GM21825 (cell line): ENCODE data around the gene GBX2.

Experiments used
- ATAC-seq: cut with Tn5 transposase; IDR thresholded peaks from one replicate; pipeline ENCODE4 v1.9.1; 2021; ENCODE audit warnings: mild to moderate bottlenecking, moderate library complexity; ENCODE audit not compliant: unreplicated experiment

GBX2 gene

GRCh38 chr2:236168110-236169080 lies at the start of gene GBX2:
Gene GBX2 (minus strand): TSS chr2:236168386. CDS start chr2:236167971, 415 bp downstream.
- no peak for ATAC-seq

GRCh38 chr2:236217926-236218325 lies 49.7 kb upstream of the GBX2 start:
- no peak for ATAC-seq

GRCh38 chr2:236216711-236217110 lies 48.5 kb upstream of the GBX2 start:
- ATAC-seq = no peak

DNA sequence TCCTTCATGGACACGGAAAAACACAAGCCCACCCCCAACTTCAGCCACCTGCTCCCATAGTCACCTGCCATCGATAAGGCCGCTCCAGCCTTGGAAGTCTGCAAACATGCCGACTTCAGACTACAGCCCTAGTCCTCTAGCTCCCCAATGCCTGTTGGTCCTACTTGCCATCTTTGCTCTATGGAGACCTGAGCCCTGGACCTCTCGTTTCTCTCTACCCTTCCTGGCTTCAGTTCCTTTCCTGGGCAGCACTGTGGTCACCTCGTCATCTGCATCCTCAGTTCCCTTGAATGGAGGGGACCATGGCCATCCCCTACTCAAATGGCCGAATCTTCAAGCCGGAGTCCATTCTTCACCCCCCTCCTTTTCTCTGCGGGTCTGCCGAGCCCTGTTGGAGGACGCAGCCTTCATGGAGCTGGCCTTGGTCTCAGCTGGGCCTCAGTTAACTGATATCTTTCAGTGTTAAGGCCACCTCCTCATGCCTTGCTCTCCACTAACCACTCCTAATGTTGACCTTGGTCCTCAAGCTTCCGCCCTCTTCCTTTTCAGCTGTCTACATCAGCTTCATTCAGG lies 47.7 kb upstream of the GBX2 start:
- ATAC-seq = no peak

DNA sequence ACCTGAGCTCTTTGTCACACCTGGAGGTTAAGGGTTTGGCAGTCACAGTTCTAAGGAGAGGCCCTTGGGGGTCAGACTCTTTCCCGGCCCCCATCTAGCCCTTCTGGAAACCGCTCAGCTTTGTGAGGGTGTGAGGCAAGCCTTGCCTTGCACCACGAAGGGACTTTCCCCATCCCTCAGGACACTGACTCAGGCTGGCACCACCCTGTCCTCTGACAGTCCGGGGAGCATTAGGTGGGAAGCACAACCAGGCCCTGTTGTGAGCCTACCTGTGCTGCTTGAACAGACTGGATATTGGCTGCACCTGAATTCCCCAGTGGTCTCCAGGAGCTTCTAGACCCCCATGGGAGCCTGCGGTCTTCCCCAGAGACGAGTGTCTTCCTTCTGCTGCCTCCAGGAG lies 47.0 kb upstream of the GBX2 start:
- no peak for ATAC-seq

GRCh38 chr2:236214376-236214995 lies 46.3 kb upstream of the GBX2 start:
- ATAC-seq = no peak

DNA sequence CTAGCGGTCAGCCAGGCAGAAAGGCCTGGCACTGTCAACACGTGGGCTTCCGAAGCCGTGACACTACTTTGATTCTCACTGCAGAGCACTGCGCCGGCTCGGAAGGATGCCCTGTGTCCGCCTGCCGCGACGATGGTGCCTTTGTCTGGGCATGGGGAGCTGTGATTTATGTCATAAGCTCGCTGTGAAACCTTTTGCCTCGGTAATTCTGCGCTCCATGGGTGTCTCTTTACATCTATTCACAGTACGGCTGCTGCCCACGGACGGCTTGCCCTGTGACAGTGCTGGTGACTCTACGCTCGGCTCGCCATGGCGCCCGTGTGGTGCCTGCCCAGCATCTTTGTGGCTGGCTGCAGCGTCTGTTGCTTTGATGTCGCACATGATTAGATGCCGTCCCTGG lies 43.1 kb upstream of the GBX2 start:
- no peak for ATAC-seq

DNA sequence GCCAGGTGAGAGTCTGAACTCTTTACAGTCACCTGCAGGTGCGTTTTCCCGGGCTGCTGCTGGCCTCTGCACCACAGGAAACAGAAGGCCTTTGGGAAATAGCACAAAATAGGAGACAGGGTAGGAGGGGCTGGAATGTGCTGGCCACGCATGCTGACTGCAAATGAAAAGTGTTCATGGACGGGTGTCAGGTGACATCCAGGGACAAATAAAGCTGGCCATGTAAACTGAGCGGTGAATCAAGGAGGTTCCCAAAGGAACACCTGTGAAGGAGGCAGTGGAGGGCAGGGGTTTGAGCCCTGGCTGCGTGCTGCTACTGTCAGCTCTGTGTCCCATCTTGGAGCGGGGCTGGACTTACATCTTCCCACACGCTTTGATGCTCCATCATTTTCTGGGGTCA lies 42.4 kb upstream of the GBX2 start:
- no peak for ATAC-seq

DNA sequence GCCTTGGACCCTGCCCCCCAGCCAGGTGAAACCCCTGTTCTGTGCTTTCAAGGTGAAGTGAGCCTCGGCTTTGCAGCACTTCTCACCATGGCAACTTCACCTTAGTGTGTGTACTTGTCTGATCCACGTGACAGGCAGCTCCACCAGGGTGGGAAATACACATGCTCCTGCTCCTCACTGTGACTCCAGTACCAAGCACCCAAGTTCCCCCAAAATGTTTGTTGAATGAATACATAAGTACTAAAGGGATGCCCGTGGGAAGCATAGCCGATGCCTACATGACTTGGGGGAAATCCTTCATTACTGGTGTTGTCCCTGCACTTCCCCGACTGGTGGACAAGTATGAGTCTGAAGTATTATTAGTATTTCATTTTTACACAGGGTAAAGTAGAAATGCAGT lies 41.8 kb upstream of the GBX2 start:
- no peak for ATAC-seq

GRCh38 chr2:236209535-236209934 lies 41.3 kb upstream of the GBX2 start:
- no peak for ATAC-seq

DNA sequence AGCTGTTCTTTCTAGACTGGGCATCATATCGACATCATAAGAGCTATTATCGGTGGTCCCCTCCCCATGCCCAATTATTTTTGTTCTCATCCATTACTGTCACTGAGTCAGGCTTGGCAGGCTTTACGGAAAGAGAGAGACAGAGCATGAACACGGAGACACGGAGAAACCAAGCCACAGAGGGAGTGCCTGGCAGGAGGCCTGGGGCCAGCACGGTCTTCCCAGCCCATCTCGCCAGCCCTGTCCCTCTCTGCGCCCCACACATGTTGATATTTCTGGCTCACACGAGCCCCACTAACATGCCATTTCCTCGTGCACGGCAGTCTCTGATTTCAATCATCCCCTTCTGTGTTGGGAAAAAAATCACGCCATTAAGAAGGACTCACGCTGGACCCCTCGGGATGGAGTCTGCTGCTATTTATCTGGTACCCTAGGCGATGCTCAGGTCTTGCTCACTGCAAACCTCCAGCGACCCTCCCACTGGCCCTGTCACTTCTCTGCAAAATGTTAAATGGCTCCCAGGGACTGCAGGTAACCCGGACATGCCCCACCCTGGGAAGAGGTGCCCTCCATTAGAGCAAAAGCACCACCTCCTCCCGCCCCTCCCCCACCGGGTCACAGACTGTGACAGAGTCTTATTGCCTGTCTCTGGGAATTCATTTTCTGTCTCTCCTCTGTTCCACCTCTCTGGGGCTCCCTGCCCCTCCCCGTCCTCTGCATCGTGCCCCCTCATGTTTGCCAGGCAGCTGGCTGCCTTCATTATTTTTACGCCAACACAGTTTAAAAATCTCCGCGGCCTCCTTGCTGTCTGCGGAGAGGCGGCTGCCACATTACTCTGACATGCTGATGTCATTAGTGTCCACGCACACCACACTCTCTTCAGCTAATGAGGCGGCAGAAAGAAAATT lies 40.1 kb upstream of the GBX2 start:
- ATAC-seq = no peak

DNA sequence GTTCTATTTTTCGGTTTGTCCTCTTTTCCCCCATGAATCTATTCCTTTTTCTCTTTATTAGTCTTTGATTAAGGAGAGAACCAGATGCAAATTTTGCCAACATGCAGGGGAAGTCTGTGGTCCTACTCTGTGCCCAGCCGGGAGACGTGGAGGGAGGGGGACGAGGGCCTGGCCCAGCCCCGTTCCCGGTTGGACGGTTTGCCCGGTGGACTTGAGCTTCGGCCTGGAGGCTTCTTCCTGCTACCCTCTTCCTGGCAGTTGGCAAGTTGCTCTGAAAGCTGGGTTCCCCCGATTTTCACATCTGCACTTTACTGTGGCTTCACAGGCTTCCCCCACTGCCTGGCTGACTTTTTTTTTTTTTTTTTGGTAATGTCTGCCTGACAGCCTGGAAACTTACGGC lies 39.3 kb upstream of the GBX2 start:
- no peak for ATAC-seq

DNA sequence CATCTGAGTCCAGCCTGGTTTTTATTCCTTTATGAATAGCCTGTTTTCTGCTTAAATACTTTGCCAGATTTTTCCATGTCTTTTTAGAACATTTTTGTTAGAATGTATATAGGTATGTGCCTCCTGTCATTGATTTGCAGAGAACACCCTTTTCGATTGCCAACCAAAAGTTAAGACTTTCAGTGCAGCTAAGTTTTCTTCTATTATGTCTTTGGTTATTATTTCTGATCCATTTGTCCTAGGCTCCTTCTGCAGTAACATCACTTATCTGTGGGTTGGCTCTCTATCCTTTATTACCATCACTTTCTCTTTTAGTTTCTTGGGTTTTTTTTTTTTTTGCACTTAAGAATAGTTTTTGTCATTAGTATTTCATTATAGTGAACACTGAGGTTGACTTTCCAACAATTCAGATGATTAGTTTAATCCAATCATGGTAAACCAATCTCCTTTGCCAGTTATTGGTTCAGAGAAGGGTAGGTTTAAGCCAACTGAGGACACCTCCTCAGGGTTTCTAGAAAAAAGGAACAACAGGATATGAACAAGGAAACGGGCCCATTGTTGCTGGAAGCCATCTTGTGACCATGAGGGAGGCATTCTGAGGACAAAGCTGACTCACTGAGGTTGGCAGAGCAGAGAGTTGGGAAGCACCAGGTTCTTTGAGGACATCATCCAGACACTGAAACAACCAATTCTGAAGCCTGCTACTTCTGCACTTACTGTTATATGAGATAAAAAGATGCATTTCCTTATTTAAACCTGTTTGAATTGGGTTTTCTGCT lies 37.9 kb upstream of the GBX2 start:
- ATAC-seq = no peak

GRCh38 chr2:236204953-236205352 lies 36.8 kb upstream of the GBX2 start:
- no peak for ATAC-seq

DNA sequence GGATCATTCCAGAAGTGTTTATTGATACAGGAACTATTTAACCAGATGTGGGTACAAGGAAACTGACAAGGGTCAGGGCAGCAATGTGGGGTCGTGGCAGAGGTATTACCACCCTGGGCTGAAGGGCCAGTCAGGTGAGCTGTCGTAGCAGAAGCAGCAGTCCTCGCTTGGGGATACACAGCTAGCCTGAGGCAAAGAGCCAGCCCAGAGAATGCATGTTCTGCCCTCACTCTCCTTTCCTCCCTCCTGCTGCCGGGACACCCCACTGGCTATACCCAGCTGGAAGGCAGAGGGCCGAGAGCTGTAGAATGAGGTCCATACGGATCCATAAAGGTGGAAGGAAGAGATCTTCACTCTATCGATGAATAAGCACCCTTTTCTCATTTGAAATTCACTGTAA lies 32.2 kb upstream of the GBX2 start:
- ATAC-seq = no peak

DNA sequence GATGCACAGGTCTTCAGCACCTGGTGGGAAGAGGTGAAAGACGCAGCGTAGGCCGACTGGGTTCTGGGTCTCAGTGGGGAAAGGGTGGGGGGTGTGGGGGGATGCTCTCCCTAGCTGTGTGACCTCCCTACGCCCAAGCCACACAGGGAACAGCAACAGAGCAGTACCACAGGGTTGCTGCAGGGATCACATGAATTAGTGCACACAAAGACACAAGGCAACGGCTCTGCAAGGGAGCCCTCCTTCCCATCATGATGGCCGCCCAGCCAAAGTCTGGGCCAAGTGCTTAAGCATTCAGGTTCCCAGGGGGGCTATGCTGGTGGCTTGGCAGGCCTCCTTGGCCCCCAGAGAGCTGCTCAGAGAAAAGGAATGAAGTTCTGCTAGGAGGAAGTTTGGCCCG lies 28.2 kb upstream of the GBX2 start:
- no peak for ATAC-seq

DNA sequence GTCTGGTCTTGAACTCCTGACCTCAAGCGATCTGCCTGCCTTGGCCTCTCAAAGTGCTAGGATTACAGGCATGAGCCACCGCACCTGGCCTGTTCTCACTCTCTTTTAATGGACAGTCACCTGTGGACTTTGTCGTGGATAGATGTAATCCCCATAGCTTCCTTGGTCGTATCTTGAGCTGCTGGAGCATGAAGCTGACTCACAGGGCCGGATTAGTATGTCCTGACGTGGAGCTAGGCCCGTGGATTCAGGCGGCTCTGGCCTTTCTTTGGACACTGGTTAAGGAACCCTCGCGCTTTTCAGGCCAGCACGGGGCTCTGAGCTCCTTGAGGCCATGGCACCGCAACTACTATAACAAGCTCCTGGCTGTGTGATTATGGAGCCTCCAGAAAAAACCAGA lies 27.5 kb upstream of the GBX2 start:
- no peak for ATAC-seq

- ATAC-seq = no peak
Observed at GRCh38 chr2:236194786-236195185, 26.6 kb upstream of the GBX2 start.

DNA sequence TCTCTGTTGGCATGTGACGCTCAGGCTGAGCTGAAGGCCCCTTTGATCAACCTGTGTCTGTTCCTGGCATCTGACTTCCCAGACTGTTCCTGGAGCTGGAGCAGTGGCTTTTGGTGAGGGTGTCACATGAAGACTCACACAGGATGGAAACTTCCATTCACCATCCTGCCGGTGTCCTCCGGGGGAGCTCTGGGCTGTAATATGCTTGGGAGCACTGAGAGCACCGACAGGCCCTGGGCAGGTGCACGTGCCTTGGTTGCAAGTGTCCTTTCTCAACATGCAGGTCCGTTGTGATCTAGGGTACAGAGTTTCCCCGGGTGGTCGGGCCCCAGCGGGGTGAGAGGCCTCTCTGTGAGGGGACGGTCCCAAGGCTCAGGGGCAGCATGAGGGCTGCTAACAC lies 24.8 kb upstream of the GBX2 start:
- no peak for ATAC-seq

DNA sequence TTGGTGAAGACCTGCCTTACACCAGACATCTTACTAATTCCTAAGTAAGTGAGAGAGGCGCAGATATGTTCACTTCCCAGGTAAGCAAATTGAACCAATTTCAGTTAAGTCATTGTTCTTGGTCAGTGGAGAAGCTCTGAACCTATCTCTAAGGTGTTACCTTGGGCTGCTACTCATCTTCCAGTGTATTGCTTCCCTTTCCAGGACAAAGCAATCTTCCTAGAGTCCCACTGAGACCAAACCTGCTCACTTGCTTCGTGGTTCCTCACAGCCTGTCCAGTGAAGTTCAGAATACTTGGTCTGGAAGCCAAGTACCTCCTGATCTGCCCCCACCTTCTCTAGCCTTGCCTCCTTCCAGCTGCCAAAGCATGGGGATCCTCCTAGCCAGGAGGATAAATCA lies 22.5 kb upstream of the GBX2 start:
- ATAC-seq = no peak
